ENCODE results near the gene TNFRSF19. TPM values are rescaled to one million over a fixed set of nuclear protein-coding genes. Genes with fewer than 3 reads are reported as not detected.

The TNFRSF19 gene
- total and polyA plus RNA-seq, 2 of the 13 experiments (the other 11 are each of a cell fraction or from before 2014, with no cell fraction given) = 75.3 to 77.7 TPM

DNA sequence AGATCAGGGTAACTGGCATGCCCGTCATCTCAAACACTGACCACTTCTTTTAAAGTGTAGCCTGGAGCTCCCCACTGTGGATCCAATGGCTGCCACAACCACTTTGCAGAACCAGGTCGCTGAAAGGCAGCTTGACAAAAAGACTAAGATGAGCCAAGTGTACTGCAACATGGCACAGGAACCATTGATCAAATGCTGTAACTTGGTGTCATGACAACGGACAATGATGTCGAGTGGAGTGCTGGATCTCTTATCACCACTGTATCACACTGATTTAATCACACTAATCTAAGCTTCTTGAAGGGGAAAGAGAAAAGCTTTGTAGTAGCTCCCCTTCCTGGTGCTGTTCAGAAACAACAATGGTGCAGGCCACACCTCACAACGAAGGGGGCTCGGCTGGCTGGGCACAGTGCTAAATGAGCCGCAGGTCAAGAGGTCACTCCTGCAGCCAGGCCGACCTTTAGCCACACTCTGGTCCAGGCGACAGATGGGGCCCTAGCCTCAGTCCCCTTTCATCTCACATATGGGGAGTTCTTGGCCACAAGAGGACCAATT lies 2.2 kb upstream of the TNFRSF19 start (continued):
- TF ChIP-seq, protein P1, sequence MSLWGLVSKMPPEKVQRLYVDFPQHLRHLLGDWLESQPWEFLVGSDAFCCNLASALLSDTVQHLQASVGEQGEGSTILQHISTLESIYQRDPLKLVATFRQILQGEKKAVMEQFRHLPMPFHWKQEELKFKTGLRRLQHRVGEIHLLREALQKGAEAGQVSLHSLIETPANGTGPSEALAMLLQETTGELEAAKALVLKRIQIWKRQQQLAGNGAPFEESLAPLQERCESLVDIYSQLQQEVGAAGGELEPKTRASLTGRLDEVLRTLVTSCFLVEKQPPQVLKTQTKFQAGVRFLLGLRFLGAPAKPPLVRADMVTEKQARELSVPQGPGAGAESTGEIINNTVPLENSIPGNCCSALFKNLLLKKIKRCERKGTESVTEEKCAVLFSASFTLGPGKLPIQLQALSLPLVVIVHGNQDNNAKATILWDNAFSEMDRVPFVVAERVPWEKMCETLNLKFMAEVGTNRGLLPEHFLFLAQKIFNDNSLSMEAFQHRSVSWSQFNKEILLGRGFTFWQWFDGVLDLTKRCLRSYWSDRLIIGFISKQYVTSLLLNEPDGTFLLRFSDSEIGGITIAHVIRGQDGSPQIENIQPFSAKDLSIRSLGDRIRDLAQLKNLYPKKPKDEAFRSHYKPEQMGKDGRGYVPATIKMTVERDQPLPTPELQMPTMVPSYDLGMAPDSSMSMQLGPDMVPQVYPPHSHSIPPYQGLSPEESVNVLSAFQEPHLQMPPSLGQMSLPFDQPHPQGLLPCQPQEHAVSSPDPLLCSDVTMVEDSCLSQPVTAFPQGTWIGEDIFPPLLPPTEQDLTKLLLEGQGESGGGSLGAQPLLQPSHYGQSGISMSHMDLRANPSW (CRISPR knock-in tag; IDR thresholded peaks at IDR 0.05; ENCODE audit: borderline replicate concordance) = no peak
- TF ChIP-seq, protein P2, sequence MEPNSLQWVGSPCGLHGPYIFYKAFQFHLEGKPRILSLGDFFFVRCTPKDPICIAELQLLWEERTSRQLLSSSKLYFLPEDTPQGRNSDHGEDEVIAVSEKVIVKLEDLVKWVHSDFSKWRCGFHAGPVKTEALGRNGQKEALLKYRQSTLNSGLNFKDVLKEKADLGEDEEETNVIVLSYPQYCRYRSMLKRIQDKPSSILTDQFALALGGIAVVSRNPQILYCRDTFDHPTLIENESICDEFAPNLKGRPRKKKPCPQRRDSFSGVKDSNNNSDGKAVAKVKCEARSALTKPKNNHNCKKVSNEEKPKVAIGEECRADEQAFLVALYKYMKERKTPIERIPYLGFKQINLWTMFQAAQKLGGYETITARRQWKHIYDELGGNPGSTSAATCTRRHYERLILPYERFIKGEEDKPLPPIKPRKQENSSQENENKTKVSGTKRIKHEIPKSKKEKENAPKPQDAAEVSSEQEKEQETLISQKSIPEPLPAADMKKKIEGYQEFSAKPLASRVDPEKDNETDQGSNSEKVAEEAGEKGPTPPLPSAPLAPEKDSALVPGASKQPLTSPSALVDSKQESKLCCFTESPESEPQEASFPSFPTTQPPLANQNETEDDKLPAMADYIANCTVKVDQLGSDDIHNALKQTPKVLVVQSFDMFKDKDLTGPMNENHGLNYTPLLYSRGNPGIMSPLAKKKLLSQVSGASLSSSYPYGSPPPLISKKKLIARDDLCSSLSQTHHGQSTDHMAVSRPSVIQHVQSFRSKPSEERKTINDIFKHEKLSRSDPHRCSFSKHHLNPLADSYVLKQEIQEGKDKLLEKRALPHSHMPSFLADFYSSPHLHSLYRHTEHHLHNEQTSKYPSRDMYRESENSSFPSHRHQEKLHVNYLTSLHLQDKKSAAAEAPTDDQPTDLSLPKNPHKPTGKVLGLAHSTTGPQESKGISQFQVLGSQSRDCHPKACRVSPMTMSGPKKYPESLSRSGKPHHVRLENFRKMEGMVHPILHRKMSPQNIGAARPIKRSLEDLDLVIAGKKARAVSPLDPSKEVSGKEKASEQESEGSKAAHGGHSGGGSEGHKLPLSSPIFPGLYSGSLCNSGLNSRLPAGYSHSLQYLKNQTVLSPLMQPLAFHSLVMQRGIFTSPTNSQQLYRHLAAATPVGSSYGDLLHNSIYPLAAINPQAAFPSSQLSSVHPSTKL (CRISPR knock-in tag; IDR thresholded peaks at IDR 0.05) = peak; percentile 68
- TF ChIP-seq BCL6 (CRISPR knock-in tag; IDR thresholded peaks at IDR 0.05) = no peak
- TF ChIP-seq NFRKB (IDR thresholded peaks at IDR 0.05) = no peak
- no peak for TF ChIP-seq HOXD1 (CRISPR knock-in tag; IDR thresholded peaks at IDR 0.05)
- TF ChIP-seq ZNF251 (CRISPR knock-in tag; IDR thresholded peaks at IDR 0.05) = no peak
- no peak for TF ChIP-seq TAF1 (CRISPR knock-in tag; IDR thresholded peaks at IDR 0.05)
- TF ChIP-seq SIX1 (CRISPR knock-in tag; IDR thresholded peaks at IDR 0.05; ENCODE audit: borderline replicate concordance) = no peak
- no peak for TF ChIP-seq ZFP1 (CRISPR knock-in tag; IDR thresholded peaks at IDR 0.05)
- TF ChIP-seq ZNF598 (CRISPR knock-in tag; IDR thresholded peaks at IDR 0.05; ENCODE audit: borderline replicate concordance) = no peak
- TF ChIP-seq ZNF747 (CRISPR knock-in tag; IDR thresholded peaks at IDR 0.05; ENCODE audit: borderline replicate concordance) = no peak
- TF ChIP-seq GATAD1 (CRISPR knock-in tag; IDR thresholded peaks at IDR 0.05) = no peak
- TF ChIP-seq SIN3A (IDR thresholded peaks at IDR 0.05; ENCODE audit: borderline replicate concordance, low read depth, low read length) = no peak
- TF ChIP-seq MEF2D (CRISPR knock-in tag; IDR thresholded peaks at IDR 0.05) = no peak
- TF ChIP-seq, protein P3, sequence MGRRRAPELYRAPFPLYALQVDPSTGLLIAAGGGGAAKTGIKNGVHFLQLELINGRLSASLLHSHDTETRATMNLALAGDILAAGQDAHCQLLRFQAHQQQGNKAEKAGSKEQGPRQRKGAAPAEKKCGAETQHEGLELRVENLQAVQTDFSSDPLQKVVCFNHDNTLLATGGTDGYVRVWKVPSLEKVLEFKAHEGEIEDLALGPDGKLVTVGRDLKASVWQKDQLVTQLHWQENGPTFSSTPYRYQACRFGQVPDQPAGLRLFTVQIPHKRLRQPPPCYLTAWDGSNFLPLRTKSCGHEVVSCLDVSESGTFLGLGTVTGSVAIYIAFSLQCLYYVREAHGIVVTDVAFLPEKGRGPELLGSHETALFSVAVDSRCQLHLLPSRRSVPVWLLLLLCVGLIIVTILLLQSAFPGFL (CRISPR knock-in tag; IDR thresholded peaks at IDR 0.05) = no peak
- TF ChIP-seq MED1 (CRISPR knock-in tag; IDR thresholded peaks at IDR 0.05) = no peak
- no peak for TF ChIP-seq ZEB1 (IDR thresholded peaks at IDR 0.05; ENCODE audit: insufficient replicate concordance, low read depth)
- TF ChIP-seq SALL1 (CRISPR knock-in tag; IDR thresholded peaks at IDR 0.05) = peak; percentile 59
- TF ChIP-seq, protein P4, sequence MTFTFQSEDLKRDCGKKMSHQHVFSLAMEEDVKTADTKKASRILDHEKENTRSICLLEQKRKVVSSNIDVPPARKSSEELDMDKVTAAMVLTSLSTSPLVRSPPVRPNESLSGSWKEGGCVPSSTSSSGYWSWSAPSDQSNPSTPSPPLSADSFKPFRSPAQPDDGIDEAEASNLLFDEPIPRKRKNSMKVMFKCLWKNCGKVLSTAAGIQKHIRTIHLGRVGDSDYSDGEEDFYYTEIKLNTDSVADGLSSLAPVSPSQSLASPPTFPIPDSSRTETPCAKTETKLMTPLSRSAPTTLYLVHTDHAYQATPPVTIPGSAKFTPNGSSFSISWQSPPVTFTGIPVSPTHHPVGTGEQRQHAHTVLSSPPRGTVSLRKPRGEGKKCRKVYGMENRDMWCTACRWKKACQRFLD (CRISPR knock-in tag; IDR thresholded peaks at IDR 0.05; ENCODE audit: borderline replicate concordance) = no peak
- TF ChIP-seq ZNF749 (CRISPR knock-in tag; IDR thresholded peaks at IDR 0.05; ENCODE audit: borderline replicate concordance) = no peak
- no peak for TF ChIP-seq MTF2 (CRISPR knock-in tag; IDR thresholded peaks at IDR 0.05; ENCODE audit: borderline replicate concordance)
- TF ChIP-seq ATF7-NPFF (CRISPR knock-in tag; IDR thresholded peaks at IDR 0.05; ENCODE audit: low read depth) = no peak
- no peak for TF ChIP-seq KDM5B (CRISPR knock-in tag; IDR thresholded peaks at IDR 0.05; ENCODE audit: borderline replicate concordance)
- peak; percentile 56 for TF ChIP-seq HOXA3 (CRISPR knock-in tag; IDR thresholded peaks at IDR 0.05)
